Germinal center (tissue), 1 donor: ENCODE results near the gene EIF3L.

ENCODE experiments used
- DNase-seq: peaks from one replicate; pipeline ENCODE4 v3.0.0; 2012; ENCODE audit warnings: mixed read lengths, low spot score

Gene EIF3L

DNA sequence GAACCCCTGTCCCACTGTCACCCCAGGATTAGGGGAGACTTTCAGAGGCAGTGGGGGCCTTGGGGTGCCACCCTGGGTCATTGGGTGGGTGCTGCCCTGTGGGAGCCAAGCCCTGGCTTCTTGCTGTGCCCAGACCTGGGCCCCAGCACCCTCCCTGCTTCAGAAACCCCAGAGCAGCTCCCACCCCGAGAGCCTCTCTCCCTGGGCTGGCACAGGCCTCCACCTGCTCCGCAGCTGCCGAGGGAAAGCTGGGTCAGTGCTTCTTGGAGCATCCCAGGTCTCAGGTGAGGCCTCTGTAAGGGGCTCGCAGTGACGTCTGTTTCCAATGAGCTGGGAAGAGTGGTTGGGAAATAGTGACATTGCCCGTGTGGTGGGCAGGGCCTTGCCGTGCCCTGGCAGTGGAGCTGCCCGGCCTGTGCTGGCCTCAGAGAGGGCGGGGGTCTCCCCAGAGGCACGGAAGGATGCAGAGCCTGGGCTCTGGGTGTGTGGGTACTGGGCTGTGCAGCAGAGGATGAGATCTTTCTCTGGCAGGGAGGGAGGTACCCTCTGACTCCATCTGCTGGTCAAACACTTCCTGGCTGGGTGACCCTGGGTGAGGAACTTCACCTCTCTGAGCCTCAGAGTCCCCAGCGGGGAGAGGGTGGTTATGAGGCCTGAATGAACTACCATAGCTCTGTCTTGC lies 81.2 kb downstream of the EIF3L start:
- DNase-seq = peak; percentile 50

DNA sequence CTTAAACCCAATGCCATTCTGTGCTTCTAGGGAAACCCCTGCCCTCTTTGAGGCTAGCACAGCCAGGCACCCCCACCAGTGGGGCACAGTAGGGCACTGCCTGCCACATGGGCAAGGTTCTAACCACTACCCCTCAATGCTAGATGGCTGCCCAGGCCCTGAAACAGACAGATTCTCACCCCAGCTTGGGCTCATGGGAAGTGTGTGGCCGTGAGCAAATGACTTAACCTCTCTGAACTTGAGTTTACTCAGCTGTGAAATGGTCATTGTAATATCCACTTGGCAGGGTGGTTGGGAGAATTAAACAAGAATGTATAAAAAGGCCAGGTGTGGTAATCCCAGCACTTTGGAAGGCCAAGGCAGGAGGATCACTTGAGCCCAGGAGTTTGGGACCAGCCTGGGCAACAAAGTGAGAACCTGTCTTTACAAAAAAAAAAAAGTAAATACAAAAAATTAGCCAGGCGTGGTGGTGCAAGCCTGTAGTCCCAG lies 81.8 kb downstream of the EIF3L start:
- no peak for DNase-seq

DNA sequence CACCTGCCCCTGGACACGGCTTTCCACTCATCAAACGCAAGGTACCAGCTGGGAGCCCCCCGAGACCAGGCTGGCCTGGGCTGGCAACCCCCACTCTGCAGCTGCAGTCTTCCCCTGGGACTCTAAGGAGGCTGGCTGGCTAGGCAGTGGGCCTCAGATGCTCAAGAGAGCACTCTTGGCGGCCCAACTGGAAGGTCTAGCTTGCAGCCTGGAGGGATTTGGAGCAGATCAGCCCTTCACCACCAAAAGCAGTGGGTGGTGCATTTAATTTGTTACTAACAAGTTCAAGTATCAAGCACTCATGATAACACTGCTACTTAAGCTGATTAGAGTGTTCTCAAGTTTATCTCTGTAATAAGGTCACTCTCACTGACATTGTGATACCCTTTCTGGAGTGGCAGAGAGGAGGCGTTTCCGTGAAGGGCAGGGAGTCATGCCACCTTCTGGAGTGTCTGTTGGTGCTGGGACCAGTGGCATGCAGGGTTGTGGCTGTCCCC lies 82.7 kb downstream of the EIF3L start:
- no peak for DNase-seq

DNA sequence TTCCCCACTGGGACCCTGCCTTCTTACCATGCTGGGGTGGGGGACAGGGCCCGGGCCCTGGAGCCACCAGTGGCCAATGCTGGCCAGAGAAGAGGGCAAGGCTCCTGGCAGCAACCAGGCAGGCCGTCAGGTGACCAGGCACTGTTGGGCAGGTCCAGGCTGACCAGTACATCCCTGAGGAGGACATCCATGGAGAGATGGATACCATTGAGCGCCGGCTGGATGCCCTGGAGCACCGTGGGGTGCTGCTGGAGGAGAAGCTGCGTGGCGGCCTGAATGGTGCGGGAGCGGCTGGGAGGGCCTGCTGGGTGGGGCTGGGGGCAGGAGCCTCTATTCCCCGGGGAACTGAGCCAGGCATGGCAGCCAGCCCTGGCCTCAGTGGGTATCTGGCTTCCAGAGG lies 83.2 kb downstream of the EIF3L start:
- no peak for DNase-seq

DNA sequence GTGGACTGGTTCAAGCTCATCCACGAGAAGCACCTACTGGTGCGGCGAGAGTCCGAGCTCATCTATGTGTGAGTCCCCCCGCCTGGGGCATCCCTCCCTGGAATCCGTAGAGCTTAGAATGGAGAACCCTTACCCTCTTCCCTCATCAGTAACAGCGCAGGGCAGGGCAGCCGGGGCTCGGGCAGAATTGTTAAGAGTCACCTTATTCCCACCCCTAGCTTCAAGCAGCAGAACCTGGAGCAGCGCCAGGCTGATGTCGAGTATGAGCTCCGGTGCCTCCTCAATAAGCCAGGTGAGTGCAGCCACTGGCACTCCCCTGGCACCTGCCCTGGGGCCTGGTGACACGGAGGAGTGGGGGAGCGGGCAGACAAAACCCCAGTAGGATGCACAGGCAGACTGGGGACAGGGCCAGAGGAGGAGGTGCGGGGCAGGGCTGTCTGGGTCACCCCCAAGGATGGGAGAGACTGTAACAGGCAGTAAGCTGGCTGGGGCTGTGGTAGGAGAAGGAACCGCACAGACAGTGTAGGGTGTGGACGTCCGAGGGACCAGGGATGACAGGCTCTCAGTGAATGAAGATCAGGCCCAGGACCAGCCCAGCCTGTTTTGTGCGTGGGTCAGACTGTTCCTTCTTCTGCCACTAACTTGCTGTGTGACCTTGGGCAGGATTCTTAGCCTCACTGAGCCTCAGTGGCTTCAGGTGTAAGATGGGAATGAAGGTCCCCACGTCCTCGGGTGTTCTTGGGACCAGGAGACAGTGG lies 83.8 kb downstream of the EIF3L start:
- no peak for DNase-seq

DNA sequence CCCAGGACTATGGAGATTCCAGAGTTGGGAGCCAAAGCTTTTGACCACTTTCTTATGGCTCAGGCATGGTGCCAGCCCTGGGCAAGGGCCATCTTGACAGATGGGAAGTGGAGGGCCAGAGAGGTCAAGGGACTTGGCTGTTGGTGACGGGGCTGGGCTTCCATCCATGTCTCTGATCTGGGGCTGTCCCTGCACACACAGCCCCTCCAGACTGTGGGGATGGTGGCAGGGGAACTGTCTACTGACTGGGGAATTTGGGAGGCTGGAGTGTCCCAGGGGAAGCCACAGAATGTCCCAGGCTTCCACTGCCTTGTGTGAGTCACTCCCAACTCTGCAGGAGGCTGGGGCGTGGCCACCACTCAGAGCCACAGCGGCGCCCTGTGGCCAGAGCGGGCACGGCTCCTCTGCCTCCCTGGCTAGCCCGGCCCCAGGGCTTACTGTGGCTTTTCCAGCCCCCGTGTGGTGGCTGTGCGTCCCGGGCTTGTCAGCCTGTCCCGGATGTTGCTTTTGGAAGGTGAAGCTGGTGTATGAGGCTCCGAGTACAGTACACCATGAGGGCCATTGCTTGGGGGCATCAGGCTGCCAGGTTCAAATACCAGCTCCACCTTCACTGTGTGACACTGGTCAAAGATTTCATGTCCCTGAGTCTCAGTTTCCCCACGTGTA lies 84.6 kb downstream of the EIF3L start:
- peak; percentile 89 for DNase-seq
